Measurements from ENCODE around the gene MBP. TPM values are rescaled to one million over a fixed set of nuclear protein-coding genes. Genes with fewer than 3 reads are reported as not detected.

Gene MBP
- total RNA-seq, 1 donor from 2014 or later: 78.9 TPM

- Histone ChIP-seq H3K36me3 (no peaks in the 10 kb centered on the region), H3K27me3 (no peaks in the 10 kb centered on the region), H3K27ac (peak overlapping the region; percentile 78), H3K4me3 (no peak overlapping the region), H3K9me3 (no peaks in the 10 kb centered on the region), H3K4me1 (peaks cover 79% of the 10 kb centered on the region)
- DNase-seq (no peak), ATAC-seq (no peak)
- intact Hi-C loops (cut with DNase I): no loop called here
- TF ChIP-seq CTCF (IDR thresholded peaks at IDR 0.05): no peak
Measured at GRCh38 chr18:77068321-77069312, 64.0 kb downstream of the MBP start.

- TF ChIP-seq CTCF (IDR thresholded peaks at IDR 0.05): no peak
- peak; percentile 86 for DNase-seq
- H3K27ac ChIP-seq: peak overlapping the region; percentile 78
- intact Hi-C loops (cut with DNase I): no loop called here
- H3K4me3 ChIP-seq: no peak overlapping the region
- H3K27me3 ChIP-seq: no peaks in the 10 kb centered on the region
- no peaks in the 10 kb centered on the region for H3K36me3 ChIP-seq
- no peaks in the 10 kb centered on the region for H3K9me3 ChIP-seq
- peak; percentile 87 for ATAC-seq
- peaks cover 75% of the 10 kb centered on the region for H3K4me1 ChIP-seq
Measured at GRCh38 chr18:77067291-77068061, 65.1 kb downstream of the MBP start.

- Histone ChIP-seq H3K9me3 (no peaks in the 10 kb centered on the region), H3K27ac (peak overlapping the region; percentile 78), H3K27me3 (no peaks in the 10 kb centered on the region), H3K4me3 (no peak overlapping the region), H3K4me1 (peaks cover 73% of the 10 kb centered on the region), H3K36me3 (no peaks in the 10 kb centered on the region)
- no peak for DNase-seq
- intact Hi-C loops (cut with DNase I): no loop called here
- no peak for ATAC-seq
- TF ChIP-seq CTCF (IDR thresholded peaks at IDR 0.05): no peak
Measured at GRCh38 chr18:77066689-77067088, 65.9 kb downstream of the MBP start.

- Histone ChIP-seq H3K27me3 (no peaks in the 10 kb centered on the region), H3K36me3 (no peaks in the 10 kb centered on the region), H3K27ac (peak overlapping the region; percentile 78), H3K4me1 (peaks cover 73% of the 10 kb centered on the region), H3K4me3 (no peak overlapping the region), H3K9me3 (no peaks in the 10 kb centered on the region)
- no peak for TF ChIP-seq CTCF (IDR thresholded peaks at IDR 0.05)
- DNase-seq (no peak), ATAC-seq (no peak)
- intact Hi-C loops (cut with DNase I): no loop called here
Measured at GRCh38 chr18:77066101-77066500, 66.5 kb downstream of the MBP start.

- no peak overlapping the region for H3K4me3 ChIP-seq
- no peak for TF ChIP-seq CTCF (IDR thresholded peaks at IDR 0.05)
- no peaks in the 10 kb centered on the region for H3K9me3 ChIP-seq
- ATAC-seq: peak; percentile 53
- DNase-seq: peak; percentile 83
- H3K36me3 ChIP-seq: no peaks in the 10 kb centered on the region
- H3K27ac ChIP-seq: peak overlapping the region; percentile 78
- H3K4me1 ChIP-seq: peaks cover 71% of the 10 kb centered on the region
- intact Hi-C loops (cut with DNase I): no loop called here
- H3K27me3 ChIP-seq: no peaks in the 10 kb centered on the region
Measured at GRCh38 chr18:77065221-77065981, 67.2 kb downstream of the MBP start.
